Type B pancreatic cell (in vitro differentiated cells): Measurements from ENCODE around the gene ADD3. TPM values are rescaled to one million over a fixed set of nuclear protein-coding genes. Genes with fewer than 3 reads are reported as not detected.

ENCODE experiments used
- DNase-seq: peaks from one replicate; pipeline ENCODE4 v3.0.0; 2021; ENCODE audit warnings: mixed read lengths; ENCODE audit not compliant: unreplicated experiment; ENCODE audit errors: extremely low spot score
- H3K27ac Mint-ChIP-seq: 2 replicates; pipeline ENCODE4 v1.8.0; 2021; ENCODE audit warnings: mild to moderate bottlenecking, mixed read lengths
- H3K27me3 Mint-ChIP-seq: 2 replicates; pipeline ENCODE4 v1.8.0; 2021; ENCODE audit warnings: mixed read lengths
- H3K36me3 Mint-ChIP-seq: 2 replicates; pipeline ENCODE4 v1.8.0; 2021; ENCODE audit warnings: mixed read lengths
- H3K4me1 Mint-ChIP-seq: one replicate; pipeline ENCODE4 v1.8.0; 2021; ENCODE audit warnings: mixed read lengths; ENCODE audit not compliant: unreplicated experiment
- H3K4me3 Mint-ChIP-seq: 2 replicates; pipeline ENCODE4 v1.8.0; 2021; ENCODE audit warnings: mild to moderate bottlenecking, mixed read lengths
- H3K9me3 Mint-ChIP-seq: 2 replicates; pipeline ENCODE4 v1.8.0; 2021; ENCODE audit warnings: mixed read lengths
- CTCF ChIP-seq: fragments of 200-600 bp; sonication (generic); conservative IDR thresholded peaks from 2 replicates; pipeline ENCODE4 v1.5.0; 2021; ENCODE audit warnings: antibody characterized with exemption, mild to moderate bottlenecking
- total RNA-seq: library from RNA; stranded (reverse); gene quantifications from 2 replicates; pipeline ENCODE4 v1.2.1, GENCODE V29; 2021; ENCODE audit warnings: low replicate concordance

Gene ADD3
- total RNA-seq, 1 donor from 2014 or later: 183 TPM

DNA sequence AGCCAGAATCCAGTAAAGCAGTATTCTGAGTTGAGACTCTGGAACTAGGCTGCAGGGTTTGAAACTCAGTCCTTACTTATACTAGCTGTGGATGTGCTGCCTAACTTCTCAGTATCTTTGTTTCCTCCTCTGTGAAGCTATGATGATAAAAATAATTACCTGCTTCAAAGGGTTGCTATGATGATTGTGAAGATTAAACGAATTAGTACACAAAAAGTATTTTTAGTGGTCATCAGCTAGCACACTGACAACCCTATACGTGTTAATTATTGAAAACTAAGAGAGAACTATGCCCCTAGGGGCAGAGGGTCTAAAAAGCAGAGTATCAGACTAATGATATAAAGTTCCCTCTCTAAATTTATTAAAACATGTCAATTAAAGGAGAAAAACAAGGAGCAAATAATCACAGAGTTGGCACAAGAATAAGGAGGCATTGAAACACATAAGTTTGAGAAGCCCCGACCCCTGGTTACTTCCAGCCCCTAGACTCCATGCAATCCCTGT is 34.4 kb upstream of the ADD3 start:
- no peaks in the 10 kb centered on the region for H3K27me3 Mint-ChIP-seq
- H3K36me3 Mint-ChIP-seq: no peaks in the 10 kb centered on the region
- no peak overlapping the region for H3K27ac Mint-ChIP-seq
- no peaks in the 10 kb centered on the region for H3K9me3 Mint-ChIP-seq
- no peak for DNase-seq
- no peak overlapping the region for H3K4me3 Mint-ChIP-seq
- TF ChIP-seq CTCF: peak; percentile 26
- H3K4me1 Mint-ChIP-seq: peaks cover 63% of the 10 kb centered on the region

DNA sequence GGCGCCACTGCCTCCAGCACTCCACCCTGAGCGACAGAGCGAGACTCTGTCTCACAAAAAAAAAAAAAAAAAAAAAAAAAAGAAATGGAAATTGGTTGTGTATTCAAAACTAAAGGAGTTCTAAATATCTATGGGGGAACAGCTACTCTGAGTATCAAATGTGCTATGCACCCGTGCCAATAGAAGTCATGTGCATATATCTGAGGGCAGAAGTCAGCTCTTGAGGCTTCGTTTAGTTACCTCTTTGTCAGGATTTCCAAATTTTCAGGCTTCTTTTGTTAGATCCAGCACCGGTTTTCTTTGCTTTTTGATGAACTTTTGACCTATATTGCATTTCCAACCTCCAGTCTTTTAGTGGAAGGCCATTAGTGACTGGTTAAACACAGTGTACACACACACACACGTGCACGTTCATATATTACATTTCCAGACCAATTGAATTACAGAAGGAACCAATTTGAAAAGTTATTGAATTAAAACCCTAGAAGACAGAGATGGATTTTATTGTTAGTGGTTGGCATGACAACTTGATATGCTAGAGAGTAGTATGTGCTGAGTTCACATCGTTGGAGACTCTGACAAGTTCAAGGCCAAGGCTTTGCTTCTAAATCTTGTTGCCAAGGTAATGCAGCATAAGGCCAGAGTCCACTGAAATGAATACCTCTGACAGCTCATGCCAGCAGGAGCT is 33.1 kb upstream of the ADD3 start:
- peak overlapping the region; percentile 58 for H3K4me3 Mint-ChIP-seq
- H3K4me1 Mint-ChIP-seq: peaks cover 54% of the 10 kb centered on the region
- TF ChIP-seq CTCF: no peak
- no peaks in the 10 kb centered on the region for H3K27me3 Mint-ChIP-seq
- H3K27ac Mint-ChIP-seq: peak overlapping the region; percentile 32
- H3K9me3 Mint-ChIP-seq: no peaks in the 10 kb centered on the region
- H3K36me3 Mint-ChIP-seq: no peaks in the 10 kb centered on the region
- DNase-seq: no peak

- Mint-ChIP-seq H3K9me3 (no peaks in the 10 kb centered on the region), H3K36me3 (no peaks in the 10 kb centered on the region), H3K27me3 (peaks cover 2% of the 10 kb centered on the region), H3K4me3 (peak overlapping the region; percentile 58), H3K27ac (peak overlapping the region; percentile 32), H3K4me1 (peaks cover 54% of the 10 kb centered on the region)
- no peak for DNase-seq
- no peak for TF ChIP-seq CTCF
Measured at GRCh38 chr10:109975244-109976190, 32.3 kb upstream of the ADD3 start.

DNA sequence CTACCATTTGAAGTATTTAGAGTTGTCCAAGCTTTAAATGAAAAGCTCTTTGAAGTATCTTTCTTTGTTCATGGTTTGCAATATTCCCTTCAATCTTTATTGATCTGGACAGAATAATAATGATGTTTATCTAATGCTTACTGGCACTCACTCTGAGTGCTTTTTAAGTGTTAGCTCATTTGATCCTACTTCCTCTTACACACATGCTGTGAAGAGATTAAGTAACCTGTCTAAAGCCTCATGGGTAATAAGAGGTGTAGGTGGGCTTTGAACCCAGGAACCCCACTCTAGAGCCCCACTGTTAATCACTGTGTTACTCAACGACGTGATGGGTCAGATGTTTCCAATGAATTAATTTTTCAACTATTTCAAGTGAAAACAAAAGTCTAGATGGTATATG is 31.1 kb upstream of the ADD3 start:
- DNase-seq: no peak
- H3K36me3 Mint-ChIP-seq: no peaks in the 10 kb centered on the region
- no peak overlapping the region for H3K4me3 Mint-ChIP-seq
- TF ChIP-seq CTCF: no peak
- H3K27ac Mint-ChIP-seq: peak overlapping the region; percentile 57
- H3K4me1 Mint-ChIP-seq: peaks cover 53% of the 10 kb centered on the region
- no peaks in the 10 kb centered on the region for H3K9me3 Mint-ChIP-seq
- H3K27me3 Mint-ChIP-seq: peaks cover 3% of the 10 kb centered on the region

DNA sequence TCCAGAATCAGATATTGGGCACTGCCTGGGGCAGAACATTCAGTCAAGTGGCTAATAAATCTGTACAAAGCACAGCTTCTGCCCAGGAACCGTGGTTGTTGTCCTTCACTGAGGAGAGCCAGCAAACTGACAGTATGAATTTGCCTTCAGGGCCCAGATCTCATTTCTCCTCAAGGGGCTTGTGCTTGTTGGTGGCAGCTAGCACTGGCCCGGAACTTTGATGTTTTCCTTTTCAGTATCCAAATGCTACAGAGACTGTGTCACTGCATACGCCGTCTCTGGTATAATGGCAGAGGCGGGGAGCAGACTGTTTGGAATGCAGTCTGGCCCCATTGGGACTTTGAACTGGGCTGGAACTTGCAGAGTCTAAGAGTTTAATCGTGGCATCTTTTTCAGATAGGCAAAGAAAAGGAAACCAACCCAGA is 30.4 kb upstream of the ADD3 start:
- Mint-ChIP-seq H3K27ac (peak overlapping the region; percentile 57), H3K36me3 (no peaks in the 10 kb centered on the region), H3K4me1 (peaks cover 53% of the 10 kb centered on the region), H3K27me3 (peaks cover 3% of the 10 kb centered on the region), H3K9me3 (no peaks in the 10 kb centered on the region), H3K4me3 (peak overlapping the region; percentile 46)
- no peak for TF ChIP-seq CTCF
- no peak for DNase-seq
